Osteoblast (primary cell): ENCODE data around the gene CHPF. TPM values are rescaled to one million over a fixed set of nuclear protein-coding genes. Genes with fewer than 3 reads are reported as not detected.

Experiments used
- DNase-seq: peaks from one replicate; pipeline ENCODE4 v3.0.0; 2011; ENCODE audit warnings: low spot score, mixed read lengths; ENCODE audit not compliant: insufficient read length; ENCODE audit errors: missing footprints
- H2AFZ ChIP-seq: 2 replicates; pipeline ENCODE4 v1.6.0; 2011; ENCODE audit warnings: mild to moderate bottlenecking, low read length
- H3K27ac ChIP-seq: 2 replicates; pipeline ENCODE4 v1.5.1; 2011; ENCODE audit warnings: mild to moderate bottlenecking, low read depth, low read length, moderate library complexity
- H3K27me3 ChIP-seq: 2 replicates; pipeline ENCODE4 v1.6.0; 2012; ENCODE audit warnings: mild to moderate bottlenecking, control low read depth, inconsistent platforms, low read length, moderate library complexity; ENCODE audit not compliant: insufficient read depth
- H3K36me3 ChIP-seq: 2 replicates; pipeline ENCODE4 v1.5.1; 2011; ENCODE audit warnings: mild to moderate bottlenecking, low read length, control low read depth, moderate library complexity; ENCODE audit not compliant: insufficient read depth
- H3K4me1 ChIP-seq: 2 replicates; pipeline ENCODE4 v1.5.1; 2011; ENCODE audit warnings: mild to moderate bottlenecking, low read length, control low read depth, moderate library complexity; ENCODE audit not compliant: insufficient read depth
- H3K4me2 ChIP-seq: 2 replicates; pipeline ENCODE4 v1.6.0; 2011; ENCODE audit warnings: mild to moderate bottlenecking, low read length; ENCODE audit not compliant: insufficient read depth
- H3K4me3 ChIP-seq: fragments of 200-600 bp; sonication (generic); 3 replicates; pipeline ENCODE4 v1.5.1; 2012; ENCODE audit warnings: mild to moderate bottlenecking, low read length, inconsistent platforms; ENCODE audit not compliant: insufficient read depth
- H3K79me2 ChIP-seq: 2 replicates; pipeline ENCODE4 v1.6.0; 2012; ENCODE audit warnings: mild to moderate bottlenecking, low read length, control low read depth, inconsistent platforms; ENCODE audit not compliant: insufficient read depth
- H3K9me3 ChIP-seq: 2 replicates; pipeline ENCODE4 v1.5.1; 2011; ENCODE audit warnings: low read depth, low read length, control low read depth
- H4K20me1 ChIP-seq: 2 replicates; pipeline ENCODE4 v1.6.0; 2012; ENCODE audit warnings: mild to moderate bottlenecking, low read length, control low read depth; ENCODE audit not compliant: insufficient read depth
- CTCF ChIP-seq: IDR thresholded peaks from 2 replicates; pipeline ENCODE4 v1.5.1; 2011; ENCODE audit warnings: mild to moderate bottlenecking, low read depth, low read length, moderate library complexity; ENCODE audit errors: extremely low read depth
- total RNA-seq: library from RNA; depleted of rRNA; stranded (reverse); fragments of >200 nt; gene quantifications from 2 replicates; pipeline ENCODE4 v1.2.3, GENCODE V29; 2012

Gene CHPF
- total RNA-seq, 1 donor, result 192 TPM

- DNase-seq, result no peak
- peaks cover 16% of the 10 kb centered on the region for H3K4me1 ChIP-seq
- H3K27me3 ChIP-seq, result peaks cover 28% of the 10 kb centered on the region
- H3K9me3 ChIP-seq, result no peaks in the 10 kb centered on the region
- TF ChIP-seq CTCF, result no peak
- H3K27ac ChIP-seq, result no peak overlapping the region
- no peak overlapping the region for H3K4me3 ChIP-seq
- no peaks in the 10 kb centered on the region for H3K79me2 ChIP-seq
- H4K20me1 ChIP-seq, result no peaks in the 10 kb centered on the region
- H3K36me3 ChIP-seq, result no peaks in the 10 kb centered on the region
- H2AFZ ChIP-seq, result no peak overlapping the region
- no peak overlapping the region for H3K4me2 ChIP-seq
These were observed 25.4 kb downstream of the CHPF start for GRCh38 chr2:219517954-219518778.

- no peak for DNase-seq
- Histone ChIP-seq H3K9me3 (no peaks in the 10 kb centered on the region), H3K27me3 (peaks cover 41% of the 10 kb centered on the region), H3K36me3 (no peaks in the 10 kb centered on the region), H3K4me3 (no peak overlapping the region), H3K27ac (no peak overlapping the region), H3K79me2 (no peaks in the 10 kb centered on the region), H2AFZ (no peak overlapping the region), H3K4me2 (no peak overlapping the region), H3K4me1 (peaks cover 14% of the 10 kb centered on the region), H4K20me1 (no peaks in the 10 kb centered on the region)
- no peak for TF ChIP-seq CTCF
These were observed 26.7 kb downstream of the CHPF start for GRCh38 chr2:219516888-219517287.

- Histone ChIP-seq H3K9me3 (no peaks in the 10 kb centered on the region), H2AFZ (no peak overlapping the region), H3K4me3 (no peak overlapping the region), H3K4me1 (peaks cover 6% of the 10 kb centered on the region), H3K27me3 (peaks cover 47% of the 10 kb centered on the region), H4K20me1 (no peaks in the 10 kb centered on the region), H3K27ac (no peak overlapping the region), H3K36me3 (no peaks in the 10 kb centered on the region), H3K4me2 (no peak overlapping the region), H3K79me2 (no peaks in the 10 kb centered on the region)
- DNase-seq, result no peak
- no peak for TF ChIP-seq CTCF
These were observed 27.6 kb downstream of the CHPF start for GRCh38 chr2:219515874-219516629.

GRCh38 chr2:219514836-219515235 is 28.8 kb downstream of the CHPF start:
- H3K4me2 ChIP-seq, result no peak overlapping the region
- H3K36me3 ChIP-seq, result no peaks in the 10 kb centered on the region
- H3K9me3 ChIP-seq, result no peaks in the 10 kb centered on the region
- H3K79me2 ChIP-seq, result no peaks in the 10 kb centered on the region
- H4K20me1 ChIP-seq, result no peaks in the 10 kb centered on the region
- H3K27ac ChIP-seq, result no peak overlapping the region
- H3K4me3 ChIP-seq, result no peak overlapping the region
- H3K4me1 ChIP-seq, result peaks cover 4% of the 10 kb centered on the region
- peaks cover 51% of the 10 kb centered on the region for H3K27me3 ChIP-seq
- no peak for TF ChIP-seq CTCF
- no peak overlapping the region for H2AFZ ChIP-seq
- DNase-seq, result no peak
